Brain microvascular endothelial cell (primary cell): ENCODE results near the gene DNAH14.

ENCODE experiments used
- DNase-seq: peaks from one replicate; pipeline ENCODE4 v3.0.0-alpha.2; 2020
- H3K27ac ChIP-seq: fragments of 250-450 bp; sonication (Bioruptor Pico); 2 replicates; pipeline ENCODE4 v1.5.1; 2020; ENCODE audit warnings: mild to moderate bottlenecking, moderate library complexity
- H3K27me3 ChIP-seq: fragments of 250-450 bp; sonication (Bioruptor Pico); replicated peaks from 2 replicates; pipeline ENCODE4 v1.5.1; 2020; ENCODE audit warnings: mild to moderate bottlenecking
- H3K36me3 ChIP-seq: fragments of 250-450 bp; sonication (Bioruptor Pico); replicated peaks from 2 replicates; pipeline ENCODE4 v1.5.1; 2020; ENCODE audit warnings: mild to moderate bottlenecking
- H3K4me3 ChIP-seq: 2 replicates; pipeline ENCODE4 v1.5.1; 2011; ENCODE audit warnings: low read depth, mild to moderate bottlenecking, control low read depth, low read length, moderate library complexity
- in situ Hi-C: cut with HindIII; loops from 2 replicates; pipeline ENCODE4 v1.10.0; 2017; ENCODE audit warnings: low sequenced_read_pairs, low pct_ligation_motif_present
- TF ChIP-seq, protein P1 (sequence below): IDR thresholded peaks from 2 replicates; pipeline ENCODE4 v1.5.1; 2011; ENCODE audit warnings: low read depth, mild to moderate bottlenecking, moderate library complexity, low read length, control low read depth, inconsistent platforms; ENCODE audit errors: missing control alignments

The DNAH14 gene

DNA sequence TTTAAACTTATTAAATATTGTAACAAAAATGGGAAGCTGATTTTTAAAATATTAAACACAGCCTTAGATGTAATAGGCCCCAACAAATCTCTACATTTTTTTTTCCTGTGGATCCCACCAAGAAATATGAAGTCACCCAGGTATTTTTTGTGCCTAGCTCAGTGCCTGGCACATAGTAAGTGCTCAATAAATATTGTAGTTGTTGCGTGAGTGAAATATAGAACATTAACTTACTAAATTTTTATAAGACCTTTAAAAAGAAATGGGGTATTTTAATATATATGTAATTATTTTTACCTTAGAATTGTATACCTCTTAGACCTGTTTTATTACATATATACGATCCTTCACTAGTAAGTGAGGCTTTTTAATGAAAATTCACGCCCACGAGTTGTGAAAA lies 569 bp upstream of the DNAH14 start:
- TF ChIP-seq, protein P1, sequence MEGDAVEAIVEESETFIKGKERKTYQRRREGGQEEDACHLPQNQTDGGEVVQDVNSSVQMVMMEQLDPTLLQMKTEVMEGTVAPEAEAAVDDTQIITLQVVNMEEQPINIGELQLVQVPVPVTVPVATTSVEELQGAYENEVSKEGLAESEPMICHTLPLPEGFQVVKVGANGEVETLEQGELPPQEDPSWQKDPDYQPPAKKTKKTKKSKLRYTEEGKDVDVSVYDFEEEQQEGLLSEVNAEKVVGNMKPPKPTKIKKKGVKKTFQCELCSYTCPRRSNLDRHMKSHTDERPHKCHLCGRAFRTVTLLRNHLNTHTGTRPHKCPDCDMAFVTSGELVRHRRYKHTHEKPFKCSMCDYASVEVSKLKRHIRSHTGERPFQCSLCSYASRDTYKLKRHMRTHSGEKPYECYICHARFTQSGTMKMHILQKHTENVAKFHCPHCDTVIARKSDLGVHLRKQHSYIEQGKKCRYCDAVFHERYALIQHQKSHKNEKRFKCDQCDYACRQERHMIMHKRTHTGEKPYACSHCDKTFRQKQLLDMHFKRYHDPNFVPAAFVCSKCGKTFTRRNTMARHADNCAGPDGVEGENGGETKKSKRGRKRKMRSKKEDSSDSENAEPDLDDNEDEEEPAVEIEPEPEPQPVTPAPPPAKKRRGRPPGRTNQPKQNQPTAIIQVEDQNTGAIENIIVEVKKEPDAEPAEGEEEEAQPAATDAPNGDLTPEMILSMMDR, result no peak
- Histone ChIP-seq H3K4me3 (peak overlapping the region; percentile 62), H3K27me3 (no peaks in the 10 kb centered on the region), H3K27ac (no peak overlapping the region), H3K36me3 (no peaks in the 10 kb centered on the region)
- in situ Hi-C loops, result no loop called here
- DNase-seq, result no peak

GRCh38 chr1:224931605-224932004 lies 2.1 kb downstream of the DNAH14 start:
- TF ChIP-seq, protein P1, result no peak
- in situ Hi-C loops, result no loop called here

DNA sequence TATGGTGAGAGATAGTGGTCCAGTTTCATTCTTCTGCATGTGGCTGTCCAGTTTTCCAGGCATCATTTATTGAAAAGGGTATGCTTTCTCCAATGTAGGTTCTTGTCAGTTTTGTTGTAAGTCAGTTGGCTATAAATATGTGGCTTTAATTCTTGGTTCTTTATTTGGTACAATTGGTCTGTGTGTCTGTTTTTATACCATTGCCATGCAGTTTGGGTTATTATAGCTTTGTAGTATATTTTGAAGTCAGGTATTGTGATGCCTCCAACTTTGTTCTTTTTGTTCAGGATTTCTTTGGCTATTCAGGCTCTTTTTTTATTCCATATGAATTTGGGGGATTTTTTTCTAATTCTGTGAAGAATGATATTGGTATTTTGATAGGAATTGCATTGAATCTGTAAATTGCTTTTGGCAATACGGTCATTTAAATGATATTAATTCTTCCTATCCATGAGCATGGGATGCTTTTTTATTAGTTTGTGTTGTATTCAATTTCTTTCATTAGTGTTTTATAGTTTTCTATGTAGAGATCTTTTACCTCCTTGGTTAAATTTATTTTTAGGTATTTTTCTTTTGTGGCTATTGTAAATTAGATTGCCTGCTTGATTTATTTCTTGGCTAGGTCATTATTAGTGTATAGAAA lies 3.3 kb downstream of the DNAH14 start:
- in situ Hi-C loops, result no loop called here
- Histone ChIP-seq H3K27me3 (no peaks in the 10 kb centered on the region), H3K36me3 (no peaks in the 10 kb centered on the region), H3K27ac (no peak overlapping the region), H3K4me3 (no peak overlapping the region)
- no peak for DNase-seq
- TF ChIP-seq, protein P1, result no peak

More at GRCh38 chr1:224931605-224932004, 2.1 kb downstream of the DNAH14 start:
- Histone ChIP-seq H3K27me3 (no peaks in the 10 kb centered on the region), H3K4me3 (no peak overlapping the region), H3K36me3 (no peaks in the 10 kb centered on the region), H3K27ac (no peak overlapping the region)
- DNase-seq, result no peak

DNA sequence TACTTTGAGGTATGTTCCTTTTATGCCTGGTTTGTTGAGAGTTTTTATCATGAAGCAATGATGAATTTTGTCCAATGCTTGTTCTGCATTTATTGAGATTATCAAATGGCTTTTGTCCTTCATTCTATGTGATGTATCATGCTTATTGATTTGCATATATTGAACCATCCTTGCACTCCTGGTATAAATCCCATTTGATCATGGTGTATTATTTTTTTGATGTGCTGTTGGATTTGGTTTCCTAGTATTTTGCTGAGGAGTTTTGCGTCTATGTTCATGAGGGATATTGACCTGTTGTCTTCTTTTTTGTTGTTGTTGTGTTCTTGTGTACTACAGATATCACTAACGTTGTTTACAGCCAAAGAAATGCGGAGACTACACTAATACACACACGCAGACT lies 4.1 kb downstream of the DNAH14 start:
- Histone ChIP-seq H3K27me3 (no peaks in the 10 kb centered on the region), H3K4me3 (no peak overlapping the region), H3K36me3 (no peaks in the 10 kb centered on the region), H3K27ac (no peak overlapping the region)
- DNase-seq, result no peak
- in situ Hi-C loops, result no loop called here
- TF ChIP-seq, protein P1, result no peak

GRCh38 chr1:224938652-224939051 lies 9.2 kb downstream of the DNAH14 start:
- H3K27ac ChIP-seq, result no peak overlapping the region
- H3K4me3 ChIP-seq, result no peak overlapping the region
- H3K36me3 ChIP-seq, result no peaks in the 10 kb centered on the region
- TF ChIP-seq, protein P1, result no peak
- H3K27me3 ChIP-seq, result no peaks in the 10 kb centered on the region
- no peak for DNase-seq
- in situ Hi-C loops, result no loop called here
